IPS-NIHi7 (cell line): ENCODE data around the gene LEP.
"Not testable (repeated sequence)": the region's sequence is repeated elsewhere in the genome, so short reads cannot be mapped to it uniquely, and the experiment has no call there.

Experiments
- DNase-seq: peaks from one replicate; pipeline ENCODE4 v3.0.0; 2012; ENCODE audit warnings: mixed read lengths; ENCODE audit errors: extremely low spot score

LEP gene

DNA sequence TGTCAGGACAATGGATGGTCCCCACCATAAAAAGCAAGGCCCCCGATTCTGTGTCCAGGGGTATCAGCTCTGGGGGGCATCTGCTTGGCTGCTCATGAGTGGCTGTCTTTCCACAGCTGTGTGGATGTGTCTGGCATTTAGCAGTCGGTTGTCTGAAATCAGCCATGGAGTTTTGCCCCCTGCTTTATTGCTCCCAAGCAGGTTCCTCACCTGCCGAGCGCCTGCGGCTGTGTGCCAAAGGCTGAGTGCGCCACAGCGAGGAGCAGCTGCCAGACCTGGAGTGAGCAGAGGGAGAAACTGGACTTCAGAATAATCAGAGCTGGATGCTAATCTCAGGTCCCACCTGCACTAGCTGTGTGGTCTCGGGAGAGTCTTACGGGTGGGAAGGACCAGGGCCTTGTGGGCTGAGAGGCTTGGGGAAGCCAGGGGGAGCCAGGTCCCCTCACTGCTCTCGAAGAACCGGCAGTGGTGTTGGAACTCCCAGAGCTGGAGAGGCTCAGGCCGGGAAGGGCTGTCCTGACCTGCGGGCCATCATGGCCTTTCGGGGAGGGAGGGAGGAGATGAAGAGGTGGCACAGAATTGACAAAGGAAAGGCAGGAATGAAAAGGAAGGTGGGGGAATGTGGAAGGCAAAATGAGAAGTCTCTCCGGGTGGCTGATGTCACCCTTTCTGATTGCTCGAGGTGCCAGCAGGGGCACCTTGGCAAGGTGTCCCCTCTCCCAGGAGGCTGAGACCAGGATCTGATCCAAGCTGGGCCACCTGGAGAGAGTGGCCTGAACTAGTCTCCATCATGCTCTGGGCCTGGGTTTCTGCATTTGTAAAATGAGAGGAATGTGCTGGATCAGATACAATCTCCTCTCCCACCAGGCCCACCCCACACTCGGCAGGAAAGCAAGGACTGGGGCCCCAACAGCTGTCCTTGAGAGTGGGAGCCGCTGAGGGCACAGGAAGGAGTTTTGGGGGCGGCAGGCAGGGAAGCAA lies 30.2 kb upstream of the LEP start:
- DNase-seq = no peak

DNA sequence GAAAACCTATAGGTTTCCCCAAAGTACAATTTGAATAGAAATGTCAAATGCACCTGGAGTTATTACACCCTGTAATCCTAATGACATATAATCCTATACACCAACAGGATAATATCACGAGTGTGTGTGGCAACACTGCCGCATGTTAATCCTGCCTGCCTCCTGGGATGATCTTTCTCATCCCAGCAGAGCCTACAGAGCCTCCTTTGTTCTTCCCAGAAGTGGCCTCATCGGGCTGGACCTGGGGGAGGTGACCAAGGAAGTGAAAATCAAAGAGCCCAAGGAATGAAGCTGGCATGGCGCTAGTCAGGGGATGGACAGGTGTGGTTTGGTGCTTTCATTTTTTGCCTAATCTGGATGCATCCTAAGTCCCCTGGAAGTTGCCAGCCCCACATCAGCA lies 29.5 kb upstream of the LEP start:
- no peak for DNase-seq

DNA sequence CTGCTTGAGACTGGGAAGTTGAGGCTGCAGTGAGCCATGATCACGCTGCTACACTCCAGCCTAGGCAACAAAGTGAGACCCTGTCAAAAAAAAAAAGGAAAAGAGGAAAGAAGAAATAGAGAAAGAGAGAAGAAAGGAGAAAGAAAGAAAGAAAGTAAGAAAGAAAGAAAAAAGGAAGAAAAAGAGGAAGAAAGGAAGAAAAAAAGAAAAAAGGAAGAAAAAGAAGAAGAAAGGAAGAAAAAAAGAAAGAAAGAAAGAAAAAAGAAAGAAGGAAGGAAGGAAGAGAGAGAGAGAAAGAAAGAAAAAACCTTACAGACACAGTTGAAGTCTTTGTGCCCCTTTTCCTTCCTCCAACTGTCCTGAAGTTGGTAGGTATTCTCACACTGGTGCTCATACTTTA lies 26.6 kb upstream of the LEP start:
- DNase-seq = no peak

DNA sequence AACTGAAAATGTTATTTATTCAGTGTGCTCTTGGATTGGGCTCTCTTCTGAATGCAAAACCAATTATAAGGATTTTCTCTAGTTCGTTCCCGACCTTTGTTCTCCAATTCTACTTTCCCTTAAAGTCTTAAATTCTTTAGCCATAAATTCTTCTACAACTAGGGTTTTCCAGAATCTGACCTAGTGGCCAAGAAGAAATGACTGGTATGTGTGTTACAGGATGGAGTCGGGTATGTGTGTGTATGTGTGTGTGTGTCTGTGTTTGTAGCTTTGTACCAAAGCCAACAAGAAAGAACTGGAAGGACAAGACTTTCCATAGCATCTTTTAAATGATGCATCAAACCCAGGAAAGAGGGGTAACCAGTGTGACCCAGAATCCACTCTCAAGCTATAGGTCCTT lies 25.8 kb upstream of the LEP start:
- no peak for DNase-seq

DNA sequence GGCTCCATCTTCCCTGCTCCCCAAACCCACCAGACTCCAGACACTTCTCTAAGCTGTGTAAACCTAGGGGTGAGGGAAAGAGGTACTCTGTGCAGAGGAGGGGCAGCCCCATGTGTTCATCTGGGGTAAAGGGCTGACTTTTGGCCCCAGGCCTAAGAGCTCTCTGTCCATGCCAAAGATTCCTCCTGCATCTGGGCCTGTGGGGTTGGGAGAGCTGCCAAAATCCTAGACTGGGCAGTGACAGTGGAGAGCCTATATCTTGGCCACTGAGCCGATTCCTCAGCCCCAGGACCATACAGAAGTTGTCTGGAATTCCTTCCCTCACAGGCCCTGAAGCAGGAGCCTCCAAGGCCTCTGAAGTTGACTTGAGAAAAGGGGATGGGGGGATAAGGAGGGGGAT lies 25.3 kb upstream of the LEP start:
- no peak for DNase-seq

DNA sequence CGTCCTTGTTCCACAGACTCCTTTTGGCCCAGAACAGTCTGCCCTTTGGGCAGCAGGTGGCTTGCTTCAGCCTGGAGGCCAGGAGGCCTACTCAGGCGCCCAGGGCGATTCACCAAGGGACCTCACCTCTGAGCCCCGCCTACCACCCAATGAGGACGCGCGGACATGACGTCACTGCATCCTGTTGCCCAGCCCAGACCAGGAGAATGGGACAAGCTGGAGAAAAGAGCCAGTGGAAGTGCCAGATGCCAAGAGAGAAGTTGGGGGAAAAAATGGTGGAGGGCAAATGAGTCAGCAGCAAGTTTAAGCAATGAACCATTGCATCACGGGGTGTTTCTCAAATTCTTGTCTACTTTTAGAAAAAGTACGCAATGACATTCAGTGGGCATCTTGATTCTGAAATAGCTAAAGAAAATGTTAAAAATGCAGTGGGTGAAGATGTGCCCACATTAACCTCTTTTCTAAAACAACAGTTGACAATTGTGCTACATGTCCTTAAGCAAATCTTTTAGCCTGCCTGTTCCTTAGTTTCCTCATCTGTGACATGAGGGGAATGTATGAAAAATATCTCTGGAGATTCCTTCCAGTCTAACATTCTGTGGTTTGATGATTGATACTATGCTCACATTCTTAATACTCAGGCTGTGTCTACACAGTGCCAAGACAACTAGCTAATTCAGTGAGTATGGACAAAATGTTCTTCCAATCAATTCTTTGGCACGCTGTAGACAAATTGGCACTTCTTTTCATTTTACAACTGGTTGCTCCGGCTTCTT lies 23.9 kb upstream of the LEP start:
- peak; percentile 54 for DNase-seq

DNA sequence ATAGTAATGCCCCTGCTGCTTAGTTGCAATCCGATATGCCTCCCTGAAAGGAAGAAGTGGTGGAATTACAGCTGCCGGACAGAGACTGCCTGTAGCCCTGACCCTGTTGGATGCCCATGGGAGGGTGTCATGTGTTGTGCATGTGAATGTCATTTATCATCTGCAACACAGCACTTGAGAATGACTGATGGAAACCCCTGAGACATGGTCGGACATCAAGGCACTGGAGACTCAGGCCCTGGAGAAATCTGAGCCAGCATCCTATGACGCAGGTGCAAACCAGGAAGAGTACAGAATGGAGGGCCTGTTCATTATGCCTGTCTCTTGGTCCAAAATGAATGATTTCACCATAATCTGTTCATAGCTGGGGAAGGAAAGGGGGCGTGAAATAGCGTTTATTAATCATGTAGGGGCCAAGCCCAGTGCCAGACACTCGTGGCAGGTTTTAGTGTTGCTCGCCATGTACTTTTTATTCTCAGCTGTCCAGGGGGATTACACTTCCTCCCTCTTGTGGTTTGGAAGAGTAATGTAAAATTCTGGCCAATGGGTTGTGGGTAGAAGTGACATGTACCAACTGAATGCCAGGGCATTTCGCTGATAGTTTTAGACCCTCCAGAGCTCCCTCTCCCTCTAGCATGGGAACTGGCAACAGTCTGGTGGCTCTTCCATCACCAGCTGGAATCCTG lies 23.0 kb upstream of the LEP start:
- no peak for DNase-seq

DNA sequence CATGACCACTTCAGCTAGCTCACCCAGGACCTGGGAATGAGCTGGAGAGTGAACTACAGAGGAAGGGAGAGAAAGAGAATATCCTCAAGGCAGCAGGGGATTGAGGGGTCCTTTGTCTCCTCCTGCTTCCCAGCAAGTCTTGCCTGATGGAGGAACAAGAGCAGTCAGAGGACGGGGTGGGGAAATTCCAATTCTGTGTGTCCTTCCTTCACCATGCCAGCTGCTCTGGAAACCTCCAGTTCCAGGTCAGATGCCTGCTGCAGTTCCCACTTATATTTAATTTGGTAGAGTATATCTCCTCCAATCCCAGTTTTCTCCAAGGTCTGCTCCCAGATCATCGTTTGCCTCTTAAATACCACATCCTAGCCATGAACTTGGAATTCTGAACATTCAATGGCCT lies 21.4 kb upstream of the LEP start:
- no peak for DNase-seq

DNA sequence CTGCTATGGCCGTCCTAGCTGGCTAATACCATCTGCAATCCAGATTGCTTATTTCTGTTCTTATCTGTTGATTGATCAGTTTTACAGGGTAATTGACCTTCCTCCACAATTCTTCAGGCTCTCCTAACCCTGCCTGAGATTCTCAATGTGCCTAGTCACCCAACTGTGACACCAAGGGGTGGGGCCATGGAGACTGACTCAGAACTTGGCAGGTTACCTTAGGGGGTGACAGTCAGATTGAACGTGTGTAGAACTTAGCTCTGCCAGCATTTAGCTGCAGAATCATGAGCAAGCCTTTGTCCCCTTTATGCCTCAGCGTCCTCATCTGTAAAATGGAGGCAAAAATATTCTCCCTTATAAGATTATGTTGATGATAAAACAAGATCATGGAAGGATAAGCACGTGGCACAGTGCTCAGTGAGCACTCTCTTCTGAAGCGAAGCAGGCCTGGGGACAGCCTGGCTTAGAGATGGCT lies 19.1 kb upstream of the LEP start:
- DNase-seq = no peak

DNA sequence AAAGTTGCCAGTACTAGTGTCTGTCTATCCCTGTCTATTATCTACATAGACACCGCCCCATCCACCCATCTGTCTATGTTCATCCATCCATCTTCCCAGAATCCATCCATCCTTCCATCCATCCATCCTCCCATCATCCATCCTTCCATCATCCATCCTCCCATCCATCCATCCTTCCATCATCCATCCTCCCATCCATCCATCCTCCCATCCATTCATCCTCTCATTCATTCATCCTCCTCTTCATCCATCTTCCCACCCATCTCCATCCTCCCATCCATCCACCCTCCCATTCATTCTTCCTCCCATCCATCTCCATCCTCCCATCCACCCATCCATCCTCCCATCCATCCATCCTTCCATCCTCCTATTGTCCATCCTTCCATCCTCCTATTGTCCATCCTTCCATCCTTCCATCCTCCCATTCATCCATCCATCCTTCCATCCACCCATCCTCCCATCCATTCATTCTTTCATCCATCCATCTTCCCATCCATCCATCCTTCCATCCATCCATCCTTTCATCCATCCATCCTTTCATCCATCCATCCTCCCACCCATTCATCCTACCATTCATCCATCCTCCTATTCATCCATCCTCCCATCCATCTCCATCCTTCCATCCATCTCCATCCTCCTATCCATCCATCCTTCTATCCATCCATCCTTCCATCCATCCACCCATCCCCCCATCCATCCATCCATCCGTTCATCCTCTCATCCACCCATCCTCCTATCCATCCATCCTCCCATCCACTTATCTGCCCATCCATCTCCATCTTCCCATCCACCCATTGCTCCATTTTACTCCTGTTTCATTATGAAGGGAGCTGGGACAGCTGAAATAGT lies 14.7 kb upstream of the LEP start:
- DNase-seq = no peak

DNA sequence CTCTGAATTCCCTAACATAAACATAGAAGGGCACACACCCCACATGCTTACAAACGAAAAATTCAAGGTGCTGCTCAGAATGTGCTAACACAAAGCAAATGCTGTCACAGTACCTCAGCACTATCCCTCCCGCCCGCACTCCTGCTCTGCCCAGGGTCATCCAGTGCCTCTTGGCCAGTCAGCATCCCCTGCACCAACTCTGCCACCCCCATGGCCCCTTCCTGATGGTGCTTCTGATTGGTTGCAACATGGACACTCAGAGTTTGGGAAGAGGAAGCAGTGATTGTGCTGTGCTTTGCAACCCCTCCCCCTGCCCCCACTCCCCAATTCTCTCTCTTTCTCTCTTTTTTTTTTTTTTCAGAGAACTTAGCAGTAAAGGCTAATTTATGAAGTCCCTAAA lies 13.8 kb upstream of the LEP start:
- no peak for DNase-seq

DNA sequence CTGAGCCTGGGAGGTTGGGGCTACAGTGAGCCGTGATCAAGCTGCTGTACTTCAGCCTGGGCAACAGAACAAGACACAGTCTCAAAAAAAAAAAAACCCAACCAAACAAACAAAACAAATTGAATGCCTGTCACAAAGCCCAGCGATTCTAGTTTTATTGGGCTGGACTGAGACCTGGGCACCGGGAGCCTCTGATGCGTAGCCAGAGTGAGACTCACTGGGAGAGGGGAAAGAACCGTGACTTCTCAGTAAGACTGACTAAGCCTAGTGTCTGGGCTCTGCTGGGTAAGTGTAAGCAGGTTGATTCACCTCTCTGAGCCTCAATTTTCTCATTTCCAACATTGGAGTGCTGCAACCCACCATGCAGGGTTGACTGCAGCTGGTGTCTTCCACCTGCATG lies 10.1 kb upstream of the LEP start:
- no peak for DNase-seq

DNA sequence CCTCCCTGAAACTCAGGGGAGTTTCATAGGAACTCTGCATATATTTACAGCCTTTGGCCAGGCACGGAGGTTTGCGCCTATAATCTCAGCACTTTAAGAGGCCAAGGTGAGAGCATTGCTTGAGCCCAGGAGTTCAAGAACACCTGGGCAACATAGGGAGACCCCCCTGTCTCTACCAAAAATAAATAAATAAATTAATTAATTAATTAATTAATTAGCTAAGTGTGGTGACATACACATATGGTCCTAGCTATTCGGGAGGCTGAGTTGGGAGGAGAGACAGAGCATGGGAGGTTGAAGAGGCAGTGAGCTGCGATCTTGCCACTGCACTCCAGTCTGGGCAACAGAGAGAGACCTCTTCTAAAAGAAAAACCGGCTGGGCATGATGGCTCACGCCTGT lies 9.4 kb upstream of the LEP start:
- no peak for DNase-seq

DNA sequence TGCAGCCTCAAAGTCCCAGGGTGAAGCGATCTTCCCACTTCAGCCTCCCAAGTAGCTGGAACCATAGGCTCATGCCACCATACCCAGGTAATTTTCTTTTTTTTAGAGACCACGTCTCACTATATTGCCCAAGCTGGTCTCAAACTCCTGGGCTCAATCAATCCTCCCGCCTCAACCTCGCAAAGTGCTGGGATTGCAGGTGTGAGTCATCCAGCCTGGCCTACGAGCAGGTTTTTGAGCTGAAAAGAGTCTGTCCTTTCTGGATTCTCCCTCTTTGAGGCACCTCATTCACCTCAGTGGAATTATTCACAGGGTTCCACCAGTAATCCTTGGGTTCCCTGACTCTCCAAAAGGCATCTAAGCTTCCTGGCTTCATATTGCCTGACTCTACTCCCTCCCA lies 7.6 kb upstream of the LEP start:
- DNase-seq = no peak

DNA sequence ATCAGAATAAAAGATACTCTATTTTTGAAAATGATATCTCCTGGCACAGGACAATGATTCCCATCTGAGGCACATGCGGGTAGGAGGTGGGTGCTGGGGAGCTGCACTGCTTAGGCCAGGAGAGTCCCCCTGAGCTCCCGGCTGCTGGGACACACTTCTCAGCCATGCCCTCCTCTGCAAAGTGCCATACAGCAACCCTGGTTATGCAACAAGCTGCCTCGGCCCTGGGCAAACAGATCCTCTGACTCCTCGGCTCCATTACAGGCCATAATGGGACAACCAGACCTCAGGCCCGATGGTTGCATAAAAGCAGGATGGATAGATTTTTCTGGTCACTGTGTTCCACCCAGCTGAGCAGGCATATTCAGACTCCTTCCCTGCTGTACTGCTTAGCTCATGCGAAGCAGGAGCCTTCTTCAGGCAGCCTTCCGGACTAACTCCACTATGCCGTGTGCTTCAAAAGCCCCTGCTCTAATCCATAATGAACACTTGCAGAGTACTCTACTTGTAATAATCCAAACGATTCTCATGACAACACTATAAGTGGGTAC lies 6.5 kb upstream of the LEP start:
- no peak for DNase-seq

DNA sequence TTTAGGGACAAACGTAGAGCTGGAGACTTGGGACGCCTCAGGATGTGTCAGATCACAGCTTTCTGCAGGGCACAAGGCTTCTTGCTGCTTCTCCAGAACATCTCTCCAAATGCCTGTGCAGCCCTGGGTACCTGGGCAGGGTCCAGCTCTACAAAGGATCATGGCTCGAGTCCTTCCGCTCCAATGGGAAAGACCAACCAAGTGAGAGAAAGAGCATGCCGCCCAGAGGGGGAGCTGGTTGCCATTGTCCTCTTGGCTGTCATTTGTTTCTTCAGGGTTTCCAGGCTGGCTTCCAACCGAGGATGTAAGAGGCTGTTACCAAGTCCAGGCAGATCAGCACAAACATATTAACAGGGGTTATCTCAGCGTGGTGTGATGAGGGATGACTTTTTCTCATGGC lies 5.6 kb upstream of the LEP start:
- no peak for DNase-seq

DNA sequence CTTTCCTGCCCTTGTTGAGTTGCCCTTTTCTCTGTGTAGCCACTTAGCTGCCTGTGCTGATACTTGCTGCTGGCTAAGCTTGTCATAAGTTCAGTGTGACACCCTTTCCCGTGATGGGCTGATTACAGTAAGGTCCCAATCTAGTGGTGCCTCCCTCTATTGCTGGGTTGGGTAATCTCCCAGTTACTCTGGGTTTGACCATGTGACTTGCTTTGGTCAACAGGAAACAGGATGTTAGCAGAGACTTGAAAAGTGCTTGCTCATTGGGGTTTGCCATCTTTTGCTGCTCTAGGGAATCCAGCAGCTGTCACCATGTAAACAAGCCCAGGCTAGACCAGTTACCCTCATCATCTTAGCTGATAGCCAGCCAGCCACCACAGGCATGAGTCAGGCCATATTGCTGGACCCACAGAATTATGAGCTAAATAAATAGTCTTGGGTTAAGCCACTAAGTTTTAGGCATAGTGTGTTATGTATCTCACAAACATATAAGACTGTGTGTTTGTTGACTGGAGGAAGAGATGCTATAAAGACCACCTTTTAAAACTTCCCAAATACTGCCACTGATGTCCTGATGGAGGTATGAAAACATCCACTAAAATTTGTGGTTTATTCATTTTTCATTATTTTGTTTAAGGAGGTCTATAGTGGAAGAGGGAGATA lies 4.0 kb upstream of the LEP start:
- no peak for DNase-seq

DNA sequence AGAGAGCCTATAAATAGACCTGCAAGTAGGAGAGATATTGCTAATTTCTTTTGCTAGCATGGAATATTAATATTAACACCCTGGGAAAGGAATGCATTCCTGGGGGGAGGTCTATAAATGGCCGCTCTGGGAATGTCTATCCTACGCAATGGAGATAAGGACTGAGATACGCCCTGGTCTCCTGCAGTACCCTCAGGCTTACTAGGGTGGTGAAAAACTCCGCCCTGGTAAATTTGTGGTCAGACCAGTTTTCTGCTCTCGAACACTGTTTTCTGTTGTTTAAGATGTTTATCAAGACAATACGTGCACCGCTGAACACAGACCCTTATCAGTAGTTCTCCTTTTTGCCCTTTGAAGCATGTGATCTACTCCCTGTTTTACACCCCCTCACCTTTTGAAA lies 1.9 kb upstream of the LEP start:
- DNase-seq = not testable (repeated sequence)

DNA sequence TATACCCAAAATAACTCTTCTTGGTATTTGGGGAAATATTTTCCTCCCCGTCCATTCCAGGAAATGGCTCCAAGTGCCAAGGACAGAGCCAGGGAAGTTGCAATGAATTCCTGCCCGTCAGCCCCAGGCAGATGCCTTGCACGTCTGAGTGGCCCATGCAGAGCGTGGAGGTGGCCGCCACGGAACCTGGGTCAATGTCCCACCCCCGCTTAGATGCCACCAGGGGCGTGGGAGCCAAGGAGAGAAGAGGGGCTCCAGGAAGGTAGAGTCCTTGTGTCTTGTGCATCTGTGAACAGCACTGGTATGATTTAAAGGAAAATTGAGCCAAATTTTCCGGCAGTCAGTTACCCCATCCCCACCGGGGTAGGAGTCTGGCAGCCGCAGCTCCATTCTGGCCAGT lies 1.6 kb downstream of the LEP start:
- no peak for DNase-seq

DNA sequence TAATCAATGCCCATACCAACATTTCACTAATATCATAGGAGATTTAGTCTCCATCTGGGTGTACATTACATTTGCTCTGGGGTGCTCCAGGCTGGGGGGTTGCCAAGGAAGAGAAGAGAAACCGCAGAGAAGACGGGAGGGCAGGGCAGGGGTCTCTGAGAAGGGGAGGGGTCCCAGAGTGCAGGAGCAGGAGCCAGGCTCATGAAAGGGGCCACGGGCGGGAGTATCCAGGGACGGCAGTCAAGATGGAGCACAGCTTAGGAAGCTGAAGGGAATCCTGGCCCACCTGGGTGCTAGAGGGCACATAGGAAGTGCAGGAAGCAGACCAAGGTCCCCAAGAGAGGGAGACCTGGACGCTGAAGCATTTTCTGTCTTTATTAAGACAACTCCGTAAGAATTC lies 2.2 kb downstream of the LEP start:
- no peak for DNase-seq

DNA sequence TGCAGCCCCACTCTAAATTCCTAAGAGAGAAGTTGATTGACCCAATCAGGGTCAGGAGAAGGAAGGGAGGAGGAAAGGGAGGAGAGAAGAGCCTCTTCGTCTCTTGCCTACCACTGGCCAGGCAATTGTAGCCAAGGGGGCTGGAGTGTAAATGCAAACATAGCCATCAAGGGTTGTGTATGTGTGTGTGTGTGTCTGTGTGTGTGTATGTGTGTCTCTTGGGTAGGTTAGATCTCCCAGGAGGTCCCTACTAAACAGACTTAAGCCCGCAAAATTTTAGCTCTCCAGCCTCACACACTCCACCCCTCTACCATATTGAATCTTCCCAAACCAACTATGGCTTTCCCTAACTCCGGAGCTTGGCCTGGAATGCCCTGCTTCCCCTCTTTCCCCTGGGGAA lies 3.8 kb downstream of the LEP start:
- no peak for DNase-seq
